Prostate gland (tissue), 2 donors: ENCODE data around the gene ZNF782.

Experiments
- CTCF ChIP-seq, 4 experiments: fragments of 200-600 bp in 2 of 4; fragments of 450-650 bp in 2 of 4; sonication (generic) in 2 of 4; IDR thresholded peaks; 1 replicate in 3 of 4; 2 replicates in 1 of 4; pipeline ENCODE4 v1.5.1; 2016 to 2019; ENCODE audit warnings: antibody characterized with exemption in 4 of 4, mild to moderate bottlenecking in 2 of 4, moderate library complexity in 2 of 4
- POLR2A ChIP-seq: fragments of 450-650 bp; IDR thresholded peaks from one replicate; pipeline ENCODE4 v1.6.1; 2016; ENCODE audit warnings: antibody characterized with exemption, mild to moderate bottlenecking

- TF ChIP-seq CTCF (IDR thresholded peaks at IDR 0.05) (no peak), POLR2A (no peak)
Observed at GRCh38 chr9:96777426-96777864, 76.9 kb downstream of the ZNF782 start.
